Gastrocnemius medialis (tissue), 4 donors: ENCODE results near the gene RASGEF1C. TPM values are rescaled to one million over a fixed set of nuclear protein-coding genes. Genes with fewer than 3 reads are reported as not detected.
A peak's percentile ranks its signal among the peaks of the same experiment; 100 is the strongest.

Source experiments
- ATAC-seq, 2 donors: fragments of 150-250 bp; one replicate each; pipeline ENCODE4 v1.9.1; 2016
- DNase-seq, 2 donors: peaks; one replicate each; pipeline ENCODE4 v3.0.0-alpha.2; 2019
- H3K27ac ChIP-seq, 4 donors: fragments of 200-600 bp; sonication (generic); 1 replicate in 1 of 4; 2 replicates in 3 of 4; pipeline ENCODE4 v1.5.1; 2016 to 2018; ENCODE audit warnings: mild to moderate bottlenecking in 2 of 4, moderate library complexity in 1 of 4
- H3K27me3 ChIP-seq, 3 donors: fragments of 200-600 bp; sonication (generic) in 2 of 3; 1 replicate in 1 of 3; 2 replicates in 2 of 3; pipeline versions ENCODE4 v1.5.1 to v1.6.0; 2016 to 2019; ENCODE audit warnings: mild to moderate bottlenecking in 1 of 3, moderate library complexity in 1 of 3
- H3K36me3 ChIP-seq, 2 donors: fragments of 200-600 bp; sonication (generic) in 1 of 2; one replicate each; pipeline ENCODE4 v1.5.1; 2017 to 2018
- H3K4me1 ChIP-seq, 2 donors: fragments of 200-600 bp; sonication (generic) in 1 of 2; one replicate each; pipeline ENCODE4 v1.5.1; 2016 to 2017; ENCODE audit warnings: mild to moderate bottlenecking in 2 of 2
- H3K4me3 ChIP-seq, 4 donors: fragments of 200-600 bp; sonication (generic) in 3 of 4; 1 replicate in 1 of 4; 2 replicates in 3 of 4; pipeline ENCODE4 v1.5.1; 2016 to 2019; ENCODE audit warnings: mild to moderate bottlenecking in 2 of 4
- H3K9me3 ChIP-seq, 3 donors: fragments of 200-600 bp; sonication (generic) in 2 of 3; 1 replicate in 1 of 3; 2 replicates in 2 of 3; pipeline ENCODE4 v1.5.1; 2016 to 2019
- POLR2A ChIP-seq, 2 donors: fragments of 450-650 bp; IDR thresholded peaks; one replicate each; pipeline ENCODE4 v1.6.1; 2017; ENCODE audit warnings: antibody characterized with exemption in 2 of 2, mild to moderate bottlenecking in 2 of 2, moderate library complexity in 2 of 2
- in situ Hi-C, 4 donors: fragments of 200-750 bp; cut with MboI; loops; one replicate each; pipeline versions ENCODE4 v1.15.0 to v1.8.0; 2017; ENCODE audit warnings: low sequenced_read_pairs in 4 of 4
- intact Hi-C: fragments of 100-400 bp; cut with DNase I; formaldehyde crosslinking; loops from one replicate; pipeline ENCODE4 v1.15.1; 2023; ENCODE audit warnings: low total_unique reads
- total RNA-seq, 4 donors: library from RNA; depleted of rRNA; stranded (reverse); fragments of >200 nt; gene quantifications; one replicate each; pipeline versions ENCODE4 v1.1.0 to v1.2.3, GENCODE V29; 2016
- TF ChIP-seq, protein P1 (sequence below), 5 experiments: fragments of 450-650 bp in 3 of 5; fragments of 200-600 bp in 2 of 5; sonication (generic) in 2 of 5; IDR thresholded peaks in 4 of 5; conservative IDR thresholded peaks in 1 of 5; 1 replicate in 4 of 5; 2 replicates in 1 of 5; pipeline ENCODE4 v1.5.1; 2016 to 2019; ENCODE audit warnings: antibody characterized with exemption in 5 of 5, mild to moderate bottlenecking in 3 of 5, moderate library complexity in 3 of 5

Gene RASGEF1C
- total RNA-seq, 4 donors from 2014 or later, result not detected

DNA sequence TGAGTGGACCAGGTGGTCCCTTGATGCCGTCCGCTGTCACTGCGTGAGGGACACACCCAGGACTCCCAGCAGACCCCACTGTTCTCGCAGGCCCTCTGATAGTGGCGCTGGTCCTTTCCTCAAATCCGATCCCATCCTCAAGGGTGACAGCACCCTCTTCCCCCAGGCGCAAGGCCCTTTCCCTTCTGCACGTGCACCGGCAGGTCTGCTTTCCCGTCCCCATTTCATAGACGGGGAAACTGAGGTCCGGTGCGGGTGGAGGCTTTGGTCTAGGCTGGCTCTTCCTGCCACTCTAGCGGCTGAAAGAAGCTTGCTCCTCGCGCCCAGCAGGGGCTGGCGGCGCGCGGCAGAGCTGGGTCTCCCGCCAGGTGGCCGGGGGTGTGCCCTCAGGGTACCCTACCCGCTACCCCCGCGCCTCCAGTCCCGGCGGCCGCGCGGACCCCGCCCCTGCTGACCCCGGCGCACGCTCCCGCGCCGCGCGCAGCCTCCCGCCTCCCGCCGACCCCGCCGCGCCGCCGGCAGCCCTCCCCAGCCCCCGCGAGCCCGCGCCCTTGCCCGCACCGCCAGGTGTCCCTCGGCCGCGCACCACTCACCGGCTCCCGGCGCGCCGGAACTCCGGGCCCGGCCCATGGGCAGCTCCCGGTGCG is 453 bp downstream of the RASGEF1C start:
- Histone ChIP-seq H3K4me3 (peak overlapping the region in 3 of 4 donors; percentile 17 to 25 (median 23)), H3K9me3 (no peaks in the 10 kb centered on the region), H3K36me3 (no peaks in the 10 kb centered on the region), H3K27me3 (peaks cover 14 to 19% (median 18%) of the 10 kb centered on the region in 3 donors), H3K4me1 (no peaks in the 10 kb centered on the region), H3K27ac (no peak overlapping the region)
- TF ChIP-seq, protein P1, sequence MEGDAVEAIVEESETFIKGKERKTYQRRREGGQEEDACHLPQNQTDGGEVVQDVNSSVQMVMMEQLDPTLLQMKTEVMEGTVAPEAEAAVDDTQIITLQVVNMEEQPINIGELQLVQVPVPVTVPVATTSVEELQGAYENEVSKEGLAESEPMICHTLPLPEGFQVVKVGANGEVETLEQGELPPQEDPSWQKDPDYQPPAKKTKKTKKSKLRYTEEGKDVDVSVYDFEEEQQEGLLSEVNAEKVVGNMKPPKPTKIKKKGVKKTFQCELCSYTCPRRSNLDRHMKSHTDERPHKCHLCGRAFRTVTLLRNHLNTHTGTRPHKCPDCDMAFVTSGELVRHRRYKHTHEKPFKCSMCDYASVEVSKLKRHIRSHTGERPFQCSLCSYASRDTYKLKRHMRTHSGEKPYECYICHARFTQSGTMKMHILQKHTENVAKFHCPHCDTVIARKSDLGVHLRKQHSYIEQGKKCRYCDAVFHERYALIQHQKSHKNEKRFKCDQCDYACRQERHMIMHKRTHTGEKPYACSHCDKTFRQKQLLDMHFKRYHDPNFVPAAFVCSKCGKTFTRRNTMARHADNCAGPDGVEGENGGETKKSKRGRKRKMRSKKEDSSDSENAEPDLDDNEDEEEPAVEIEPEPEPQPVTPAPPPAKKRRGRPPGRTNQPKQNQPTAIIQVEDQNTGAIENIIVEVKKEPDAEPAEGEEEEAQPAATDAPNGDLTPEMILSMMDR (IDR thresholded peaks at IDR 0.05 in 4 of 5, conservative IDR thresholded peaks at IDR 0.05 in 1 of 5), result no peak
- TF ChIP-seq POLR2A (IDR thresholded peaks at IDR 0.05), result no peak
- ATAC-seq, result peak; percentile 13 to 21
- in situ Hi-C loops (no loop called here), intact Hi-C loops (loop anchor here (5.0 kb wide), 1 partner anchor 81 kb away; no protein-coding TSS in a partner anchor)
- DNase-seq, result no peak

DNA sequence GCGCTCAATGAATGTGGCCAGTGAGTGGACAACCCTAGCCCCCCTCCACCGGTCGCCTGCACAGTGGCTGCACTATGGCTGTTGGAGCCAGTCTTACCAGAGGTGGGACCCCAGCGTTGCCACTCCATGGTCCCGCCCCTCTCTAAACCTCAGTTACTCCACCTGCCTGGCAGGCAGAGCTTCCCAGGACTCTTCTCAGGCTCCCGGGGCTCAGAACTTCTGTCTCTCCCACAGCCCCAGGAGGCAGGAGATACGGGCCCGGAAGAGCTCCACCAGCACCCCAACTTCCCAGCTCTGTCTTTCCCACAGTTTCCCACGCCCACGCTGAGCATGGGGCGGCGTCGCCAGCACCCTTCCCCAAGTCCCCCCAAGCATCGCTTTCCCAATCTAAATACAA is 975 bp downstream of the RASGEF1C start:
- no peak for ATAC-seq
- intact Hi-C loops, result loop anchor here (5.0 kb wide), 1 partner anchor 81 kb away; no protein-coding TSS in a partner anchor

DNA sequence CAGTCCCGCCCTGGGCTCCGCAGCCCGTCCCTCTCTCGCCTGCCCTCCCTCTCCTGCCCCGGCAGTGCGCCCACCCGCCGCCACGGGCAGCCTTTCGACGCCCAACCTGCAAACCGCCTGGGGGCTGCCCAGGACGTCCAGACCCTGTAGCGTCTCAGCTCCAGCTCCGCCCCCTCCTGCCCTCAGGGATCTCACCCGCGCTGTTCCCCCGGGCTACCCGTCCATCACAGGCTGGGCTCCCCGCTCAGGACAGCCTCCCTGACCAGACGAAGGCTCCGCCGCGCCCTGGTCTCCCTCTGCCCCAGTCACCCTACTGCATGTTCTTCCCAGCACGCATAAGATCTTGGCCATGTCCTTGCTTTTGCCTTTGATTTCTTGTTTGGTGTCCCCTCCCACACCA is 1.4 kb downstream of the RASGEF1C start:
- Histone ChIP-seq H3K27ac (no peak overlapping the region), H3K4me3 (no peak overlapping the region), H3K27me3 (peaks cover 14 to 19% (median 18%) of the 10 kb centered on the region in 3 donors), H3K4me1 (no peaks in the 10 kb centered on the region), H3K9me3 (no peaks in the 10 kb centered on the region), H3K36me3 (no peaks in the 10 kb centered on the region)
- ATAC-seq, result no peak
- TF ChIP-seq, protein P1 (IDR thresholded peaks at IDR 0.05 in 4 of 5, conservative IDR thresholded peaks at IDR 0.05 in 1 of 5), result no peak
- no peak for TF ChIP-seq POLR2A (IDR thresholded peaks at IDR 0.05)
- no peak for DNase-seq
- intact Hi-C loops (loop anchor here (5.0 kb wide), 1 partner anchor 80 kb away; no protein-coding TSS in a partner anchor), in situ Hi-C loops (no loop called here)

More for the DNA sequence above, 975 bp downstream of the RASGEF1C start:
- no peak for DNase-seq
- H3K27me3 ChIP-seq, result peaks cover 14 to 19% (median 18%) of the 10 kb centered on the region in 3 donors
- TF ChIP-seq, protein P1 (IDR thresholded peaks at IDR 0.05 in 4 of 5, conservative IDR thresholded peaks at IDR 0.05 in 1 of 5), result no peak
- no peak for TF ChIP-seq POLR2A (IDR thresholded peaks at IDR 0.05)
- no peaks in the 10 kb centered on the region for H3K9me3 ChIP-seq
- H3K4me3 ChIP-seq, result peak overlapping the region in 1 of 4 donors; percentile 23
- no peak overlapping the region for H3K27ac ChIP-seq
- in situ Hi-C loops, result no loop called here
- H3K4me1 ChIP-seq, result no peaks in the 10 kb centered on the region
- no peaks in the 10 kb centered on the region for H3K36me3 ChIP-seq

DNA sequence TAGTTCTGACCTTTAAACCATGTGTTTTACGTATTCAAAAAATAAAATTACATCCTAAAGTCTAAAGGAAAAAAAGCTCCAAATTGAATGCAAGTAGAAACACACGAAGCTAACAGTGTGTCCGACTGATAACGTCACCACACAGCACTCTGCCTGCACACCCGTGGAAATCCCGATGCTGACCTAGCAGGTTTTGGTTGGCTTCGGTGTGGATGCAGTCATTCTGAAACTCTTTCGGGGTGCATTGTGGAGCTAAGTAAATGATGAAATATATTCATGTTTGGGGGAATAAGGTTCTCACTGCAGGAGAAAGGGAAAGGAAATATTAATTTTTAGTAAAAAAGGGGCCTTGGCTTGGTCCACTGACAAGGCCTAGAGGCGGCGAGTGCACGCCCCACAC is 2.0 kb downstream of the RASGEF1C start:
- Histone ChIP-seq H3K27me3 (peaks cover 14 to 19% (median 18%) of the 10 kb centered on the region in 3 donors), H3K27ac (no peak overlapping the region), H3K36me3 (no peaks in the 10 kb centered on the region), H3K9me3 (no peaks in the 10 kb centered on the region), H3K4me1 (no peaks in the 10 kb centered on the region), H3K4me3 (no peak overlapping the region)
- DNase-seq, result no peak
- TF ChIP-seq POLR2A (IDR thresholded peaks at IDR 0.05), result no peak
- TF ChIP-seq, protein P1 (IDR thresholded peaks at IDR 0.05 in 4 of 5, conservative IDR thresholded peaks at IDR 0.05 in 1 of 5), result no peak
- ATAC-seq, result no peak
- intact Hi-C loops (loop anchor here (5.0 kb wide), 1 partner anchor 80 kb away; no protein-coding TSS in a partner anchor), in situ Hi-C loops (no loop called here)
